TTC549 (cell line): ENCODE data around the gene FOXI1.
"Not testable (repeated sequence)": the region's sequence is repeated elsewhere in the genome, so short reads cannot be mapped to it uniquely, and the experiment has no call there.

ENCODE experiments used
- FAIRE-seq: peaks from 2 replicates; lab custom pipeline; 2012; peaks lifted over from hg19 to GRCh38; lab: Jason Lieb, UNC

FOXI1 gene

DNA sequence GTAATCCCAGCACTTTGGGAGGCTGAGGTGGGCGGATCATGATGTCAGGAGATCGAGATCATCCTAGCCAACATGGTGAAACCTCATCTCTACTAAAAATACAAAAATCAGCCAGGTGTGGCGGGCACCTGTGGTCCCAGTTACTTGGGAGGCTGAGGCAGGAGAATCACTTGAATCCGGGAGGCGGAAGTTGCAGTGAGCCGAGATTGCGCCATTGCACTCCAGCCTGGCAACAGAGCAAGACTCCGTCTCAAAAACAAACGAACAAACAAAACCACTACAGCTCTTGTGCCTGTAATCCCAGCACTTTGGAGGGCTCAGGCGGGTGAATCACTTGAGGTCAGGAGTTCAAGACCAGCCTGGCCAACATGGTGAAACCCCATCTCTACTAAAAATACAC is 11.4 kb upstream of the FOXI1 start:
- not testable (repeated sequence) for FAIRE-seq

DNA sequence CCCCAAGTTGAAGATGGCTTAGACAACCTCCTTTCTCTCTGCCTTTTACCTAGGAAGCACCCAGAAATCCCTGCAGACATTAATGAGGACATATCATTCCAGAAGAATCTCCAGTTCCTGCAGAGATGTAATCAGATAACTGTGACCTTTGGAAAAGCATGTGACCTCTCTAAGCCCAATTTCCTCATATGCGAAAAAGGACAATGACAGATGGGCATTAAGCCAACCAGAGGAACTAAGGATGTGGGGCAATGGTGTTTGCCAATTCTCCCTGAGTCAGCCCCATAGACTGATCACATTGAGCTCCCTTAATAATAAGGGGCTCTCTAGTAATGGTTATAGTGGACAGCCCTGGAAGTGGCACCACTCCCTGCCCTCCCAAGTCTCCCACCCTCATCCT is 10.1 kb upstream of the FOXI1 start:
- FAIRE-seq: no peak

DNA sequence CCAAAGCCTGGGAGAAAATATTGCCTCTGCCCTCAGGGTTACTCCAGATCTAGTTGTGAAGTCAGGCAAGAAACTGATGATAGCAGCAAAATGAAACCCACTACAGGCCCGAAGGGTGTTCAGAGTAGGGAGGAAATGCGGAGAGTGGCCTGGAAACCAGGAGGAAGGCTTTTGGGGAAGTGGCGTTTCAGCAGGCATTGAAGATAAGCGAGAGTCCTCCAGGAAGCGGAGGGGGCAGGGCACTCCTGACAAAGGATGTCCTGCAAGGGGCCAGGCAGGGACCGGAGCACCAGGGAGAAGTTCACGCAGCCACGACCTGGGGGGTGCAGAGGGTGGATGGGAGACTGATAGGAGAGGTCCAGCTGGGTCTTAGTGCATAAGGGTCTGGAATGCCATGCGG is 7.8 kb upstream of the FOXI1 start:
- FAIRE-seq: no peak

DNA sequence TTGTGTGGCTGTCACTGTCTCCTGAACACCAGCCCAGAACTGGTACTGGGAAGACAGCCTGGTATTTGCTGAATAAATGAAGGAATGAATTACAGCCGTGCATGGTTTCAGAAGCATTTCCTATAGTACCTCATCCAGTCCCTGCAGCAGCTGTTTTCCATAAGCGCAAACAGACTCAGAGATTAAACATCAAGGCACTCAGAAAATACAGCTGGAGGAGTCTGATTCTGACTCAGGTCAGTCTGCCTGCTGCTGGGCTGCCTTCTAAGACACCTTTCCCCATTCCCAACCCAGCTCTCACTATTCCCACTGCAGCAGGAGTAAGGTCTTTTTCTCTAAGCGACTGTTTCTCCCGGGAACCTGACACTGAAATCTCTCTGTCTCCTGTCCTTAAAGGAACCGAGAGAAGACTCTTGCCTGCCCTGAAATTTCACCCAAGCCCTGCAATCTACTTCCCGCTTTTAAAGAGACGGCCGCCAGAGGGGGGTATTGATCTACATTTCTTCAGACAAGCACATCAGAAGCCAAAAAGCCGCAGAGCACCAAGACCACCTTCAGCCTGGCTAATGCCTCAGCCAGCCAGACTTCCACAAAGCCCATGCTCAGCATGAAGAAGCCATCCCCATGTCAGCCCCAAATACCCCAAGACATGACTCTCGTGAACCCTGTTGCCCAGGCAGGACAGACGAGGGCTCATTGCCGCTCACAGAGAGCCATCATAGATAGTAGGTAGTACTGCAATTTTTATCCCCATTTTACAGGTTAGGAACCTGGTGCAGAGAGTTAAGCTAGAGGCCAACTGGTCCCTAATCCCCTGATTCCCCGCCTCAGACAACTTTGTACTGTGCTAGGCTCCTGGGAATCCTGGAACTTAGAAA is 5.4 kb upstream of the FOXI1 start:
- FAIRE-seq: no peak

DNA sequence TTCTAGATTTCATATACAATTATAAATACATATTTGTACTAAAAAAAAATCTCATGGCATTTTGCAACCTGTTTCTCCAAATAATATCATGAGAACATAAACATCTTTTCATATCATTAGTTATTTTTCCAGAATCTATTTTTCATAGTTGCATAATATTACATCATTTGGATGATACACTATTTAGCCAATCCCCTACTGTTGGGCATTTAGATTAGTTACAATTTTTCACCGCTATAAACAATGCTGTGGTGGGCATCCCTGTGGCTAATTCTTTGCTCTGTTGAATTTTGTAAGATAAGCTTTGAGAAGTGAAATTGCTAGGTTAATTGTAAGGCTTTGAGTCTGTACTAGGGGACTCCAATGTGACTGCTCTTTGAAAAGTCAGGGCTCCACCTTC is 2.2 kb upstream of the FOXI1 start:
- no peak for FAIRE-seq

DNA sequence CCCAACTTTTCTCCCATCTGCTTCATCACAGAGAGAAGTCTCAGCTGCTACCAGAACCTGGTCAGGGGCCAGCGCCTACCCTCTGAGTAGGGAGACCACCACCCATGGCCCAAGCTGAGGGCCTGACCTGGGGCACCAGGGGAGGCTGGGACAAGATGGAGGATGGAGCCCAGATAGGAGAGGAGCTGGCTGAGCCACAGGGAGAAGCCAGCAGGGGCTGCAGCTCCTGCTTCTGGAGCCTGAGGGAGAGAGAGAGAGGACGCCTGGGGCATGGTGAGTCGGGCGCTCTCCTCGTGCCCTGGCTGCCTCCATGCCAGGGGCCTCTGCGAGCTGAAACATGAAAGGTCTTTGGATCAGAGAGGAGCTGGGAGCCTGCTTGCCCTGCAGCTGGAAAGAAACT is 1.4 kb upstream of the FOXI1 start:
- FAIRE-seq: no peak

DNA sequence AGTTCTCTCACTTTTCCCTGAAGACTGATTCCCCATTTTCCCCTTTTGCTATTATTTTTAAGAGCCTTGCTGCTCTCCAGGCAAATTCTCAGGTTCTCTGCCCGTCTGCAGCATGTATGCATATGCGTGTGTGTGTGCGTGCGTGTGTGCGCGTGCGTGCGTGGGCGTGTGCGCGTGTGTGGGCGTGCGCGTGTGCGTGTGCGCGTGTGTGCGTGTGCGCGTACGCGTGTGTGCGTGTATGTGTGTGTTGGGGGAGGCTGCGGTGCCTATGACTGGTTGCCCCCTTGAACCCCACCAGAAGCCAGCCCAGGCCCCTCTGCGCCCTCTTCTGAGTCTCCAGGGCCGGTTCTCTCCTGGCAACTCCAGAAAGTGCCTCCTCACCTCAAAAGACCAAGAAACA is 987 bp upstream of the FOXI1 start:
- FAIRE-seq: no peak

DNA sequence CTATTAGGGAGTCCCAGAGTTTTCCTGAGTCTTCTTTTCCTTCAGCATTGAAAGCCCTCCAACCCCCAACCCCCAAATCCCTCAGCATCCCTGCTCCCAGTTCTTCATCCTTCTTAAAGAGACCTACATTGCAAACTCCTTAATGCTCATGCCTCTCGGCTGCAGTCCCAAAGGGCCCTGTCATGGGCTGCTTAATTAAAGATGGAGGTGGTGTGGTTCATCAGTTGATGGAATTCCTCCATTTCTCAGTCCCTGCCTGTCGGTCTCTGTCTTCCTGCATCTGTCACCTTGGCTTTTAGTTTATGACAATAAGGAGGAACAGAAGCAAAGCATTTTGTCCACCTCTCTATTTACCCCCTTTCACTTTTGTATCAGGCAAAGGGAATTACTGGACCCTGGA is 2.0 kb downstream of the FOXI1 start:
- no peak for FAIRE-seq

DNA sequence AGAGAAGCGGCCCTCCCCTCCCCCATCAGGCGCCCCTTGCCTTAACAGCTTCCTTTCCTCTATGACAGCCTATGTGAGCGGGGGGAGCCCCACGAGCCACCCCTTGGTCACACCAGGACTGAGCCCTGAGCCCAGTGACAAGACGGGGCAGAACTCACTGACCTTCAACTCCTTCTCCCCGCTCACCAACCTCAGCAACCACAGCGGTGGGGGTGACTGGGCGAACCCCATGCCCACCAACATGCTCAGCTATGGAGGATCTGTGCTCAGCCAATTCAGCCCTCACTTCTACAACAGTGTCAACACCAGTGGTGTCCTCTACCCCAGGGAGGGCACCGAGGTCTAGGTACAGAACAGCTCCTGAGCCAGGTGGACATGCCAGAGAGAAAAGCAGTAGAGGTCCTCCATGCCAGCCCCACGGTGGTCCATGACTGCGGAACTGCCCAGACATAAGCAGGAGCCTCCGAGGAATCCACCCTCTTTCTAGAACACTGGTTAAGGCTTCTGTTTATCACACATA is 2.6 kb downstream of the FOXI1 start:
- FAIRE-seq: no peak

DNA sequence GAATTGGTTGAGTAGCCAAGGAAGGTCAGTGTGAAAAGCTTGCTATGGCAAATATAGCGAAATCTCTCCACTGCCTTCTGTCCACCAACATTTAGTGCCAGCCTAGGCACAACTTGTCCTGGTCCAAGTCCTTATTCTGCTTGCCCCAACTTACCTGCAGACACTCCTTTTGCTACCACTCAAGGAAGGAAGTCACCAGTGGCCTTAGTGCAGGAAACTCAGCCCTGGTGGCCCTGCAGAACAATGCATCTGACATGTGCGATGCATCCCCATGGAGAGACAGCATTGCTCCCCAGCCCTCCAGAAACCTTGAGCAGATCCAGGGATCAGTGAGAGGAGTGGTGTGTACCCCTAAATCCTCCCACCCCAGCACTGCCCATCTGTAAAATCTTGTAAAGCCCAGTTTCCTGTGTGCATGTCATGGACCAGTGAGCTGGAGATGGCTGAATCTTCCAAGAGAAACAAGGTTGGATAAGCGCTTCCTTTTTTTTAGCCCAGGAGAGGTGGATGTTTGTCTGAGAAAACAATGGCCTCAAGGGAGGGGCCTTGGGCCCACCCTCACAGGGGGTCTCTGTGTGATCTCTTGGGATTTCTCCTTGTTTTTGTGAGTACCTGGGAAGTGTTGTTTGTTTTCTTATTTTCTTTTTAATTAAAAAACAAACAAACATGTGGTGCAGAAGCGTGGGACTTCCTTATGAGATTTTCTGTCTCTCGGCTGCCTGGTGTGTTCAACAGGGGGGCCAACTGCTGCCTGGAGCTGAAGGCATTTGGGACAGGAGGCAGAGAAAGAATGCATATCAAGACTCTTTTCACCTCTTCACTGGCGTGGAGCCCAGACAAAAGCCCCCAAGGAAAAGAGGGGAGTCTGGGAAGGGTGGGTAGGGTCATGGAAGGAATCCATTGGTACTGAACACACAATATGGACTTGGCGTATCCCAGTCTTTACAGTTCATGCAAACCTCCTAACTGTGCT is 3.6 kb downstream of the FOXI1 start:
- FAIRE-seq: no peak

DNA sequence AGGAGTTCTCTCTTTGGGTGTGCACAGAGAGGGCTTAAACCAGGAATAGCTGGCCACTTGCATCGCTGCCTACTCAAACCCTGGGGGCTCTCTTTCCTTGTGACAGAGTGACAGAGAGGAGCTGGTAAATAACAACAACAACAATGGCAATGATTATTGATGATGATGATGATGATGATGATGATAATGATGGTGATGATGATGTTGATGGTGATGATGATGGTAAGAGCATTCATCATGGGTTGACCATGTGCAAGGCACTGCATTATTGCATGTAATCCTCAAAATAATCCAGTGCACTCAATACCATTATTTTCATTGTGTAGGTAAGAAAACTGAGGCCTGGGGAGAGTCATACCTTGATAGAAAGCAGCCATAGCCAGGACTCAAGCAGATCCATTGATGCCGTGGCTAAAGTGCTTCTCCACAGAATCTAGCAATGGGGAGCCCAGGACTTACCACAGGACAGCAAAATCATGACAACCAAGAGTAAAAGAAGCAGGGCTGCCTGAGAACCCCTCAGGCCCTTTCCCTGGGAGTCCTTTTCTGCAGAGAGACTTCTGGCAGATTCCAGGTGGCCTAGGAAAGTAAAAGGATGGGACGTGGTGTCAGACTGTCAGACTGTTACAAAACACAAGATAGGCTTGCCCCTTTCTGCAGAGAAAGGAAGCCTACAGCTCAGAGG is 4.8 kb downstream of the FOXI1 start:
- no peak for FAIRE-seq

DNA sequence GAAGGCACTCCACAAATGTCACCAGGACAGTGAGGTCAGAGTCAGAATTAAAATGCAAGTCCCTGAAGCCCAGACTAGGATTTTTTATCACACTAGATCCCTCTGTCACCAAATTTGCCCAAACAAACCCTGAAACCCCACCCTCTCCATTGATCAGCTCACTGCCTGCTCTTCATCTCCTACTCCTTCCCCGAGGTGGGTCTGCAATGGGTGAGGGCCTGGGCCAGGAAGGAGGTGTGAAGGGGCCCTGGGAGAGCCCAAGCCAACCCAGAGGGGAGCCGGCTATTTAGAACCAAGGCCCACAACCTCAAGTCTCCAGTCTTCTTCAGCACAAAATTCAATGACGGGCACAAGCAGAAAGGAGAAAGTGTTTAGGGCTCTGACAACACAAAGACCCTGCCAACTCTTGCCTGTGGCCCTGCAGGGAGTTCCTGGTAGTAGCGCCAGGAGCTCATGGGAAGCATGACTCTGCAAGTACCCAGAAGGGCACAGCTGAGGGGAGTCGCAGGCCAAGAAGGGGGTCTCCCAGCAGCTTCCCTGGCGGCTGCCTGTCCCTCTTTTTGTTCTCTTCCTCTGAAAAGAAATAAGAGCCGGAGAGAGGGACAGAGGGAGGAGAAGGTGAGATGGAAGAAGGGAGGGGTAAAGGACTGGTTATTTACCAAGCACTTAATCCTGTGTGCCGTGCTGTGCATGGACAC is 5.5 kb downstream of the FOXI1 start:
- FAIRE-seq: no peak

DNA sequence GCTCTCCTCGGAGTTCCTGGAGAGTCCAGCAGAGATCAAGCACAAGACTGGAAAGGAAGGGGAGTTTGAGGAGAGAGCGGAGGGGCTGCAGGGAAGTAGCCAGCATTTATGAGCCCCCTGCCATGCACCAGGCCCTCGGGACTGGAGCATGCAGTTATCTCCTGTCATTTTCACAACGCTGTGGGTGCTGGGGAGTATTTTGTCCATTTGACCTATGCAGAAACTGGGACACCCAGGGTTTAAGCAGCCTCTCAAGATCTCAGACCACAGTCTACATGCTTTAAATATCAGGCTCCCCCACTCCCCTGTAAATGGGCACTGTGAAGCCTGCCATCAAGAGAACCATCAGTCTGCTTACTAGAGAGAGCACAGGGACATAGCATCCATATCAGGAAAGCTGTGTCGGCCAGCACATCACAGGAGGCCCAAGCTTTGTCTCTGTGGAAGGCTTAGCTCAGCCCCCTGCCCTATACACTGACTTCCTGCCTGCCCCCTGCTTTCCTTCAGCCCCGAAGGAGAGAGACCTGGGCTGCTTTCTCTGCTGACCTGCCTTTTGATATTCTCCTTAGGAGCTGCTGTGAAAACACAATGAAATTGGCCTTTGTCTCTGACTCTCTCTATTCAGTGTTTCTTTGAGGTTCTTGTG is 7.3 kb downstream of the FOXI1 start:
- no peak for FAIRE-seq

DNA sequence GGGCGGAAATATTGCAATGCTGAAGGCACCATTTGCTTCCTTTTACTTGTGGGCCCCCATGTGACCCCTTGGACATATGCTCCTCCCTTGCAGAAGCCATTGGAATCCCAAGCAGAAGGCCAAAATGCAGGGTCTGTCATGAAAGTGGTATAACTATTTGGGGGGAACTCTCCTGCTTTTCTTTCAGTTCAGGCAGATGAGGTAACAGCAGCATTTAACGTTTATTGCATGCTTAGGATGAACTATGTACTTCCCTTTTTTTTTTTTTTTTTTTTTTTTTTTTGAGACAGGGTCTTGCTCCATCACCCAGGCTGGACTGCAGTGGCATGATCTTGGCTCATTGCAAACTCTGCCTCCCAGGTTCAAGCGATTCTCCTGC is 7.8 kb downstream of the FOXI1 start:
- no peak for FAIRE-seq

DNA sequence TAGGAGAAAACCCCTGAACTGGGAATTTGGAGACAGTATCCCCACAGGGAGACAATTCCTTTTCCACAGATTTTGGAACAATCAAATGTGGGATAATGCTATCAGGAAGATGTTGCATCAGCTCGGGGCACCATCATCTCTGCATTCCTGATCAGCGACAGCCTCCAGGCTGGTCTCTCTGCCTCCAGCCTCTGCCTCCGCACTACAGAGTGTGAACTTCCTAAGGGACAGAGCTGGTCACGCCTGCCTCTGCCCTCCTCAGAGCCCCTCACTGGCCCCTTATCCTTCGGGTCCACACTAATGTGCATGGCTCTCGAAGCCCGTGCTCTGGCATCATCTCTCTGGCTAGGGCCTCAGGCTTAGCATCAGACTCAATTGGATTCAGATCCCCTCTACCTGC is 8.6 kb downstream of the FOXI1 start:
- FAIRE-seq: no peak

DNA sequence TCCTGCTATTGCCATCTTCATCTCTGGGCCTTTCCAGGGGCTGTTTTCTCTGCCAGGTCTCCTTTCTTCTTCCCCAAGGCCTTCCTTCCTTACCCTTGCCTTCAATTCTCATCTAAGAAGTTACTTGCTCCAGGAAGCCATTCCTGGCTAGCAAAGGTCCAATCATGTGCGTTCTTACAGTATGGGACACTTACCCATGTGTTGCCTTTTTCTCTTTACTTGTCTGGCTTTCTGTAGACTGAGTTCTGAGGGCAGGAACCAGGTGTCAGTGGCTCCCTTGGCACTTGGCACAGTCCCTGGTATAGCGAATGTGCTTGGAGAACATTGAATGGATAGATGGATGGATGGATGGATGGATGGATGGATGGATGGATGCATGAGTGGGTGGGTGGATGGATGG is 10.2 kb downstream of the FOXI1 start:
- FAIRE-seq: no peak

DNA sequence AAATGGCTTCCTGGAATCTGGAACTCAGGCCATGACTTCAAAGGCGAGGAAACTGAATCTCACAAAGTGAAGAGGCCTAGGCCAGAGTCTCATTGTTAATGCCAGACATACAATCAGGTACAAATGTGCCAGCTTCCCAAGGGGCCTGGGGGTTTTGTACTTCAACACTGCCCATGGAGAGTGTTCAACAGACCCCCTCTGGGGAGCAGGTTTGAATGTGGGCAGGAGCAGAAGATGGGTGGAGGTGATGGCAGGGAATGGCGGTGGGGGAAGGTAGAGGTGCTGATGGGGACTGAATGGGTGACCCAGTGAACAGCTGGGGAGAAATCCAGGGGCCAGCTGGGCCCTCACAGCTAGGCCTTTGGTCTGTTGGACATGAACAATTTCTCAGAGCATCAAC is 12.0 kb downstream of the FOXI1 start:
- no peak for FAIRE-seq

DNA sequence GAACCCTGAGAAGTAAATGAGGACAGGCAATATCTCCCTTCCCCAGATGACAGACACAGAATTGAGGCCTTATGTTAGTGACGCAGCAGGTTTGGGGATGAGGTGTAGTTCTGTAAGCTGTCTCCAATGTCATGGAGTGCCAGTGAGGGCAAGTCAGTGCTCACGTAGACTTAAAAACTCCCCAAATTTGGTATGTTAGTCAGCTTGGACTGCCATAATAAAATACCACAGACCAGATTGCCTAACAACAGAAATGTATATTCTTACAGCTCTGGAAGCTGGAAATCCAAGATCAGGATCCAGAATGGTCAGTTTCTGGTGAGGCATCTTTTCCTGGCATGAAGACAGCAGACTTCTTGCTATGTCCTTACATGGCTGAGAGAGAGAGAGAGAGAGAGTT is 14.9 kb downstream of the FOXI1 start:
- FAIRE-seq: no peak

DNA sequence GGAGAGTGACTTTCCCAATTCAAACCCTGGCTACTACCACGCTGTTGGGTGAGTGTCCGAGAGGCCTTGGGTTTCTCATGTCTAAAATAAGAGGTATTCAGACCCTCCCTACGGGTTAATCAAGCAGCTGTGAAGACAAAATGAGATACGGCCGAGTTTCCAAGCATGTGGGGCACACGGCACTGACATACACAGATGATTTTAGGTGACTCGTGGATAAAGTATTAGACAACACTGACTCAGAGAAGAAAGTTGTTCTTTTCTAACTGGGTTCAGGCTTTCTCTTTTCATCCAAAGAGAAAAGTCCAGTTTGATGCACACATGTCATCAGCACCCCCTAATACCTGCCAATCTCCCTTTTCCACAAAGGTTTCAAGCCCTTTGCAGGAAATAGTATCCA is 15.6 kb downstream of the FOXI1 start:
- FAIRE-seq: no peak

DNA sequence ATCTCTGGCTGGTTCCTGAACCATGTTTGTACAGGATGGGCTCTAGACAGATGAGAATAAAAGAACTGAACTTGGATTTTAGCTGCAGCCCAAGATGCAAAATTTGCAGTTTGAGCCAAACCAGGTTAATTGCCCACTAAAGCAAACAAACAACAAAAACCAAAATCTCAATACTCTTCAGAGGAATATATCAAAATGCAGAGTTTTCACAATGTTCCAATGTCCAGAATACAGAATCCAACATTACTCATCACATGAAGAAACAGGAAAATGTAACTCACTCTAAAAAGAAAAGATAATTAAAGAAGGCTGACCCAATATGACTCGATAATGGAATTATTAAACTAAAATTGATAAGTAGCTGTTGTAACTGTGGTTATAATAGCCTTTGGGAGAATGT is 20.4 kb downstream of the FOXI1 start:
- no peak for FAIRE-seq

DNA sequence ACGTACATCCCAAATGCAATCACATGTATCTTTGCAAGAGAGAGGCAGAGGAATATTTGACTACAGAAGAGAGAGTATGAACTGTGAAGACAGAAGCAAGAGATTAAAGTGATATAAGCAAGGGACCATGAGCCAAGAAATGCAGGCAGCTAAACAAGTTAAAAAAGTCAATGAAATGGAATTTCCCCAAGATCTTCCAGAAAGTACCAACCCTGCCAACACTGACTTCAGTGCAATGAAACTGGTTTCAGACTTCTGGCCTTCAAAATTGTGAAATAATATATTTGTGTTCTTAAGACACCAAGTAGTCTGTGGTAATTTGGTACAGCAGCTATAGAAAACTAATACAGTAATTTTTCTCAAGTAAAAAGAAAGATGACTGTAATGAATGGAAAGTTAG is 20.9 kb downstream of the FOXI1 start:
- no peak for FAIRE-seq
